Measurements from ENCODE around the gene RDX. TPM values are rescaled to one million over a fixed set of nuclear protein-coding genes. Genes with fewer than 3 reads are reported as not detected.

Gene RDX
- total RNA-seq, 2 experiments from 2014 or later = 11.4 to 14.2 TPM

GRCh38 chr11:110152199-110152598 lies 144.2 kb downstream of the RDX start:
- Histone ChIP-seq H3K4me3 (ENCODE audit: low read length) (no peak overlapping the region), H3K27me3 (ENCODE audit: control insufficient read depth in 1 of 2, insufficient read depth in 2 of 2, low read length in 2 of 2) (peaks cover 0 to 2% of the 10 kb centered on the region in 2 experiments), H3K27ac (ENCODE audit: low read depth in 1 of 2, low read length in 2 of 2) (no peak overlapping the region), H3K9me3 (ENCODE audit: control insufficient read depth in 1 of 2, insufficient read depth in 1 of 2, low read length in 2 of 2) (no peaks in the 10 kb centered on the region), H3K4me1 (ENCODE audit: insufficient read depth, low read length) (no peaks in the 10 kb centered on the region), H3K36me3 (ENCODE audit: insufficient read depth, low read length) (no peaks in the 10 kb centered on the region)
- no peaks in the 10 kb centered on the region for H3K4me1 Mint-ChIP-seq (ENCODE audit: low read depth)
- CTCF ChIA-PET = no interaction called here
- H3K27me3 Mint-ChIP-seq = no peaks in the 10 kb centered on the region
- no peaks in the 10 kb centered on the region for H3K9me3 Mint-ChIP-seq
- H3K36me3 Mint-ChIP-seq (ENCODE audit: low read depth) = no peaks in the 10 kb centered on the region
- intact Hi-C loops (cut with DNase I, micrococcal nuclease) = no loop called here
- POLR2A ChIA-PET = no interaction called here
- H3K27ac Mint-ChIP-seq = no peak overlapping the region
- no peak for TF ChIP-seq CTCF (IDR thresholded peaks at IDR 0.05)
- ATAC-seq (ENCODE audit: poor library complexity) (no peak), DNase-seq (no peak)
- H3K4me3 Mint-ChIP-seq = no peak overlapping the region

GRCh38 chr11:110148775-110149744 lies 147.4 kb downstream of the RDX start:
- Histone ChIP-seq H3K9me3 (ENCODE audit: control insufficient read depth in 1 of 2, insufficient read depth in 1 of 2, low read length in 2 of 2) (no peaks in the 10 kb centered on the region), H3K4me3 (ENCODE audit: low read length) (no peak overlapping the region), H3K27me3 (ENCODE audit: control insufficient read depth in 1 of 2, insufficient read depth in 2 of 2, low read length in 2 of 2) (peaks cover 0 to 2% of the 10 kb centered on the region in 2 experiments), H3K36me3 (ENCODE audit: insufficient read depth, low read length) (no peaks in the 10 kb centered on the region), H3K4me1 (ENCODE audit: insufficient read depth, low read length) (no peaks in the 10 kb centered on the region), H3K27ac (ENCODE audit: low read depth in 1 of 2, low read length in 2 of 2) (no peak overlapping the region)
- no peak for TF ChIP-seq CTCF (IDR thresholded peaks at IDR 0.05)
- H3K4me1 Mint-ChIP-seq (ENCODE audit: low read depth) = no peaks in the 10 kb centered on the region
- no peaks in the 10 kb centered on the region for H3K9me3 Mint-ChIP-seq
- DNase-seq = peak in 1 of 14 experiments; percentile 14
- ChIA-PET POLR2A (no interaction called here), CTCF (no interaction called here)
- peaks cover 6% of the 10 kb centered on the region for H3K27me3 Mint-ChIP-seq
- no peak overlapping the region for H3K4me3 Mint-ChIP-seq
- ATAC-seq (ENCODE audit: poor library complexity) = no peak
- intact Hi-C loops (cut with DNase I, micrococcal nuclease) = no loop called here
- H3K27ac Mint-ChIP-seq = no peak overlapping the region
- H3K36me3 Mint-ChIP-seq (ENCODE audit: low read depth) = no peaks in the 10 kb centered on the region

GRCh38 chr11:110147962-110148709 lies 148.3 kb downstream of the RDX start:
- Histone ChIP-seq H3K36me3 (ENCODE audit: insufficient read depth, low read length) (no peaks in the 10 kb centered on the region), H3K4me3 (ENCODE audit: low read length) (no peak overlapping the region), H3K9me3 (ENCODE audit: control insufficient read depth in 1 of 2, insufficient read depth in 1 of 2, low read length in 2 of 2) (no peaks in the 10 kb centered on the region), H3K27me3 (ENCODE audit: control insufficient read depth in 1 of 2, insufficient read depth in 2 of 2, low read length in 2 of 2) (peaks cover 0 to 2% of the 10 kb centered on the region in 2 experiments), H3K4me1 (ENCODE audit: insufficient read depth, low read length) (no peaks in the 10 kb centered on the region), H3K27ac (ENCODE audit: low read depth in 1 of 2, low read length in 2 of 2) (no peak overlapping the region)
- H3K27me3 Mint-ChIP-seq = peaks cover 6% of the 10 kb centered on the region
- ChIA-PET CTCF (no interaction called here), POLR2A (no interaction called here)
- no peaks in the 10 kb centered on the region for H3K4me1 Mint-ChIP-seq (ENCODE audit: low read depth)
- no peaks in the 10 kb centered on the region for H3K9me3 Mint-ChIP-seq
- no peaks in the 10 kb centered on the region for H3K36me3 Mint-ChIP-seq (ENCODE audit: low read depth)
- DNase-seq = no peak
- no peak overlapping the region for H3K4me3 Mint-ChIP-seq
- no peak for TF ChIP-seq CTCF (IDR thresholded peaks at IDR 0.05)
- no peak for ATAC-seq (ENCODE audit: poor library complexity)
- intact Hi-C loops (cut with DNase I, micrococcal nuclease) = no loop called here
- no peak overlapping the region for H3K27ac Mint-ChIP-seq

All from CD4-positive, alpha-beta T cell (primary cell).